GM12878 (cell line): ENCODE measurements around the gene ING3. TPM values are rescaled to one million over a fixed set of nuclear protein-coding genes. Genes with fewer than 3 reads are reported as not detected.

Experiments
- ATAC-seq: fragments of 200-7000 bp; cut with Tn5 transposase; 3 replicates; pipeline ENCODE4 v1.9.1; 2020; ENCODE audit warnings: mild to moderate bottlenecking, moderate library complexity
- BruUV-seq: library from RNA; stranded (reverse); fragments of 400-500 nt; replicated peaks from 2 replicates; lab custom pipeline; 2021; lab: Mats Ljungman, UMichigan
- CTCF ChIA-PET: fragments of 300-600 bp; sonication (Branson Sonifier 250); formaldehyde crosslinking; extraction: SDS; loops from one replicate; lab custom pipeline; 2021; ENCODE audit warnings: inconsistent platforms; lab: Yijun Ruan, JAX
- POLR2A ChIA-PET: fragments of 350-600 bp; formaldehyde crosslinking; extraction: SDS; loops from one replicate; lab custom pipeline; 2021; ENCODE audit warnings: inconsistent platforms; lab: Charles Lee
- RAD21 ChIA-PET: fragments of 300-600 bp; sonication (Branson Sonifier 250); formaldehyde crosslinking; loops from one replicate; lab custom pipeline; 2023; ENCODE audit warnings: antibody characterized with exemption; ENCODE audit not compliant: unreplicated experiment; lab: Charles Lee
- SMC1A ChIA-PET: fragments of 300-600 bp; sonication (Branson Sonifier 250); formaldehyde crosslinking; loops from one replicate; lab custom pipeline; 2023; ENCODE audit not compliant: unreplicated experiment, uncharacterized antibody; lab: Charles Lee
- DNase-seq: peaks from one replicate; pipeline ENCODE4 v3.0.0-alpha.2; 2011; ENCODE audit warnings: low read depth, low spot score
- FAIRE-seq: peaks from 3 replicates; lab custom pipeline; 2011; peaks lifted over from hg19 to GRCh38; lab: Jason Lieb, UNC
- H2AFZ ChIP-seq: 2 replicates; pipeline ENCODE4 v1.6.0; 2011; ENCODE audit warnings: low read depth, low read length, control low read depth; ENCODE audit not compliant: control insufficient read depth
- H3K27ac ChIP-seq: 2 replicates; pipeline ENCODE4 v1.5.1; 2011; ENCODE audit warnings: control low read depth; ENCODE audit not compliant: control insufficient read depth, insufficient read depth
- H3K27me3 ChIP-seq, 2 experiments: replicated peaks in 1 of 2; 2 replicates each; pipeline versions ENCODE4 v1.6.0 to v1.6.1; 2011; ENCODE audit warnings: low read length in 1 of 2; ENCODE audit not compliant: control insufficient read depth in 2 of 2, insufficient read depth in 2 of 2
- H3K36me3 ChIP-seq, 2 experiments: 2 replicates each; pipeline ENCODE4 v1.5.1; 2011; ENCODE audit warnings: low read length in 1 of 2; ENCODE audit not compliant: control insufficient read depth in 2 of 2, insufficient read depth in 2 of 2
- H3K4me1 ChIP-seq: 2 replicates; pipeline ENCODE4 v1.6.1; 2011; ENCODE audit warnings: mild to moderate bottlenecking, low read length, moderate library complexity, mixed read lengths; ENCODE audit not compliant: control insufficient read depth, insufficient read depth
- H3K4me2 ChIP-seq: 2 replicates; pipeline ENCODE4 v1.6.0; 2011; ENCODE audit warnings: control low read depth; ENCODE audit not compliant: control insufficient read depth, insufficient read depth
- H3K4me3 ChIP-seq: fragments of 200-600 bp; sonication (generic); 2 replicates; pipeline ENCODE4 v1.5.1; 2016
- H3K79me2 ChIP-seq: 2 replicates; pipeline ENCODE4 v1.6.0; 2011; ENCODE audit warnings: low read length; ENCODE audit not compliant: control insufficient read depth, insufficient read depth
- H3K9ac ChIP-seq: 2 replicates; pipeline ENCODE4 v1.8.0; 2011; ENCODE audit warnings: low read length, control low read depth, mixed read lengths; ENCODE audit not compliant: control insufficient read depth, insufficient read depth
- H3K9me3 ChIP-seq: replicated peaks from 3 replicates; pipeline ENCODE4 v1.5.1; 2011; ENCODE audit warnings: mild to moderate bottlenecking, low read length; ENCODE audit not compliant: control insufficient read depth, insufficient read depth
- H4K20me1 ChIP-seq: 2 replicates; pipeline ENCODE4 v1.6.0; 2011; ENCODE audit not compliant: control insufficient read depth, insufficient read depth
- ASH2L ChIP-seq: fragments of 300-600, 200-600 bp; sonication (generic); IDR thresholded peaks from 2 replicates; pipeline ENCODE4 v1.6.1; 2017; ENCODE audit warnings: low read depth, mild to moderate bottlenecking, borderline replicate concordance
- BCL11A ChIP-seq: IDR thresholded peaks from 2 replicates; pipeline ENCODE4 v1.6.1; 2011; ENCODE audit warnings: low read depth, low read length
- BCL3 ChIP-seq: IDR thresholded peaks from 2 replicates; pipeline ENCODE4 v1.6.1; 2011; ENCODE audit warnings: borderline replicate concordance, low read depth, mild to moderate bottlenecking, moderate library complexity, low read length; ENCODE audit not compliant: insufficient read depth, poor library complexity, severe bottlenecking
- BRCA1 ChIP-seq: IDR thresholded peaks from 2 replicates; pipeline ENCODE4 v1.6.1; 2011; ENCODE audit warnings: low read depth, low read length, improper control_type of control experiment
- CHD1 ChIP-seq: IDR thresholded peaks from 2 replicates; pipeline ENCODE4 v1.6.1; 2012; ENCODE audit warnings: low read depth, low read length, improper control_type of control experiment
- IRF4 ChIP-seq: IDR thresholded peaks from 2 replicates; pipeline ENCODE4 v1.6.1; 2011; ENCODE audit warnings: low read depth, low read length
- JUNB ChIP-seq: IDR thresholded peaks from 2 replicates; pipeline ENCODE4 v1.6.1; 2016; ENCODE audit warnings: antibody characterized with exemption, mild to moderate bottlenecking
- KAT2A ChIP-seq: conservative IDR thresholded peaks from 2 replicates; pipeline ENCODE4 v1.6.1; 2011; ENCODE audit warnings: low read depth, low read length; ENCODE audit not compliant: control insufficient read depth
- MAX ChIP-seq: IDR thresholded peaks from 2 replicates; pipeline ENCODE4 v1.6.1; 2012; ENCODE audit warnings: low read depth, low read length, improper control_type of control experiment
- MYB ChIP-seq: fragments of 150-350 bp; IDR thresholded peaks from 2 replicates; pipeline ENCODE4 v1.6.1; 2014; ENCODE audit warnings: mild to moderate bottlenecking, low read depth, low read length, borderline replicate concordance
- PKNOX1 ChIP-seq: fragments of 450-650 bp; IDR thresholded peaks from 2 replicates; pipeline ENCODE4 v1.6.1; 2016; ENCODE audit warnings: mild to moderate bottlenecking
- POLR2AphosphoS2 ChIP-seq: IDR thresholded peaks from 2 replicates; pipeline ENCODE4 v1.6.1; 2011; ENCODE audit warnings: low read depth, mild to moderate bottlenecking, low read length, improper control_type of control experiment, moderate library complexity
- SREBF2 ChIP-seq: IDR thresholded peaks from 2 replicates; pipeline ENCODE4 v1.6.1; 2012; ENCODE audit warnings: mild to moderate bottlenecking, low read length
- SRF ChIP-seq, 2 experiments: IDR thresholded peaks; 2 replicates each; pipeline ENCODE4 v1.6.1; 2011; ENCODE audit warnings: low read depth in 2 of 2, low read length in 2 of 2, mild to moderate bottlenecking in 1 of 2, moderate library complexity in 1 of 2
- USF1 ChIP-seq: IDR thresholded peaks from 2 replicates; pipeline ENCODE4 v1.6.1; 2011; ENCODE audit warnings: borderline replicate concordance, low read depth, mild to moderate bottlenecking, moderate library complexity, mixed read lengths, low read length; ENCODE audit not compliant: insufficient read depth; ENCODE audit errors: extremely low read length
- ZZZ3 ChIP-seq: IDR thresholded peaks from 2 replicates; pipeline ENCODE4 v1.6.1; 2011; ENCODE audit warnings: low read depth; ENCODE audit not compliant: control insufficient read depth, insufficient read length
- WGBS: methylation state at CpG from one replicate; pipeline ENCODE4 v1.1.6; 2016; ENCODE audit warnings: low lambda C conversion rate; ENCODE audit not compliant: insufficient replicate concordance, insufficient coverage; ENCODE audit errors: missing lambda C conversion rate; 5-methylcytosine and 5-hydroxymethylcytosine counted together
- in situ Hi-C: fragments of 300-500 bp; cut with MboI; formaldehyde crosslinking; loops from 9 replicates; pipeline ENCODE4 v1.14.3; 2018; ENCODE audit warnings: mixed read lengths
- intact Hi-C: fragments of 100-400 bp; cut with micrococcal nuclease; formaldehyde crosslinking; loops from one replicate; pipeline ENCODE4 v1.14.2; 2022; ENCODE audit not compliant: unreplicated experiment
- polyA plus RNA-seq, 11 experiments: library from polyadenylated mRNA; depleted of rRNA in 4 of 11; unstranded in 6 of 11; stranded (reverse) in 5 of 11; fragments of >200 nt; fragmentation: Nextera tagmentation in 4 of 11; fragmentation: Illumina TruSeq in 1 of 11; extraction: Ambion mirVana in 4 of 11; extraction: Trizol in 1 of 11; gene quantifications; 1 replicate in 1 of 11; 2 replicates in 10 of 11; pipeline versions ENCODE4 v1.2.1 to v1.2.3, GENCODE V29; 2011 to 2016; ENCODE audit warnings: inconsistent platforms in 2 of 11, missing spikeins in 2 of 11, low read depth in 1 of 11
- total RNA-seq, 4 experiments: library from RNA; depleted of rRNA in 3 of 4; stranded (reverse); fragments of >200 nt in 3 of 4; fragmentation: Illumina TruSeq in 1 of 4; extraction: Trizol in 1 of 4; gene quantifications; 2 replicates each; pipeline versions ENCODE4 v1.2.1 to v1.2.3, GENCODE V29; 2013 to 2021

ING3 gene
- total and polyA plus RNA-seq, 10 of the 15 experiments (the other 5 are each of a cell fraction or from before 2014, with no cell fraction given): 12.1 to 60.8 (median 28.8) TPM

GRCh38 chr7:121006711-121007315 lies 56.2 kb downstream of the ING3 start (continued):
- no peak for TF ChIP-seq MAX
- no peak for TF ChIP-seq BCL11A
- TF ChIP-seq KAT2A: no peak
- TF ChIP-seq ZZZ3: no peak
- no peak for TF ChIP-seq IRF4
- TF ChIP-seq BCL3: no peak

- H3K79me2 ChIP-seq: no peaks in the 10 kb centered on the region
- in situ Hi-C loops: no loop called here
- BruUV-seq: no TSS peak
These were observed 58.2 kb downstream of the ING3 start for GRCh38 chr7:121008816-121009215.

More at GRCh38 chr7:121008816-121009215, 58.2 kb downstream of the ING3 start:
- Histone ChIP-seq H2AFZ (no peak overlapping the region), H3K27me3 (no peaks in the 10 kb centered on the region; a peak in 2 of 4 replicates), H4K20me1 (no peaks in the 10 kb centered on the region), H3K4me1 (no peaks in the 10 kb centered on the region), H3K27ac (no peak overlapping the region), H3K9me3 (no peaks in the 10 kb centered on the region), H3K4me3 (no peak overlapping the region), H3K36me3 (no peaks in the 10 kb centered on the region), H3K4me2 (no peak overlapping the region), H3K9ac (no peak overlapping the region)
- 0% methylated on average over 2 of the region's 2 CpGs for WGBS
- ATAC-seq (no peak), DNase-seq (no peak), FAIRE-seq (no peak)
- ChIA-PET SMC1A (interaction anchor here (0.6 to 0.9 kb wide), 2 partner anchors 9 to 33 kb away, joined by 4 to 5 read pairs; no protein-coding TSS in a partner anchor), POLR2A (no interaction called here), CTCF (interaction anchor here (2.8 kb wide), 1 partner anchor 73 kb away, joined by 10 read pairs; no protein-coding TSS in a partner anchor), RAD21 (interaction anchor here (0.8 kb wide), 1 partner anchor 10 kb away, joined by 3 read pairs; no protein-coding TSS in a partner anchor)
- intact Hi-C loops: no loop called here
- TF ChIP-seq BCL11A (no peak), SRF (IDR thresholded peaks at IDR 0.05; ENCODE audit: low read depth in 2 of 2, low read length in 2 of 2) (no peak), POLR2AphosphoS2 (no peak), CHD1 (no peak), JUNB (no peak), BRCA1 (no peak), SREBF2 (no peak), PKNOX1 (no peak), MYB (no peak), ASH2L (no peak), USF1 (no peak)
